Activated T-helper 1 cell treated with anti-CD3 and anti-CD28 coated beads, Interleukin-2, amount 50 U/mL, for 16 hours (primary cell): ENCODE results near the gene INPP5E.

Experiments
- DNase-seq, 2 donors: peaks; one replicate each; pipeline ENCODE4 v3.0.0-alpha.2; 2020; ENCODE audit warnings: low read depth in 1 of 2, low spot score in 1 of 2

The INPP5E gene

GRCh38 chr9:136448655-136449054 is 9.0 kb upstream of the INPP5E start:
- DNase-seq, result no peak

- DNase-seq, result no peak
Measured at GRCh38 chr9:136447173-136447778, 7.6 kb upstream of the INPP5E start.

- DNase-seq, result no peak
Measured at GRCh38 chr9:136445799-136446198, 6.2 kb upstream of the INPP5E start.

GRCh38 chr9:136444102-136444501 is 4.5 kb upstream of the INPP5E start:
- no peak for DNase-seq

GRCh38 chr9:136443687-136444086 is 4.0 kb upstream of the INPP5E start:
- DNase-seq, result no peak

GRCh38 chr9:136443087-136443486 is 3.4 kb upstream of the INPP5E start:
- no peak for DNase-seq

- no peak for DNase-seq
Measured at GRCh38 chr9:136442265-136442664, 2.6 kb upstream of the INPP5E start.

- DNase-seq, result no peak
Measured at GRCh38 chr9:136441681-136442245, 2.1 kb upstream of the INPP5E start.

GRCh38 chr9:136441191-136441680 is 1.6 kb upstream of the INPP5E start:
- no peak for DNase-seq

- peak; percentile 18 to 36 for DNase-seq
Measured at GRCh38 chr9:136438548-136439480, 831 bp downstream of the INPP5E start.

GRCh38 chr9:136437839-136438547 is 1.7 kb downstream of the INPP5E start:
- no peak for DNase-seq

GRCh38 chr9:136437430-136437829 is 2.2 kb downstream of the INPP5E start:
- DNase-seq, result no peak

GRCh38 chr9:136436055-136436634 is 3.5 kb downstream of the INPP5E start:
- no peak for DNase-seq

GRCh38 chr9:136434580-136435169 is 5.0 kb downstream of the INPP5E start:
- no peak for DNase-seq

GRCh38 chr9:136433849-136434579 is 5.6 kb downstream of the INPP5E start:
- DNase-seq, result no peak

GRCh38 chr9:136433043-136433715 is 6.5 kb downstream of the INPP5E start:
- DNase-seq, result no peak

GRCh38 chr9:136432591-136432990 is 7.1 kb downstream of the INPP5E start:
- no peak for DNase-seq

- DNase-seq, result no peak
Measured at GRCh38 chr9:136431782-136432350, 7.8 kb downstream of the INPP5E start.
